ENCODE measurements around the gene KLF2.

KLF2 gene

GRCh38 chr19:16365300-16365996, 40.8 kb downstream of the KLF2 start:
- no peak for DNase-seq (ENCODE audit: low read depth)

- no peak for DNase-seq (ENCODE audit: low read depth)
Observed at GRCh38 chr19:16366056-16366432, 41.4 kb downstream of the KLF2 start.

- DNase-seq (ENCODE audit: low read depth), result no peak
Observed at GRCh38 chr19:16366433-16367260, 42.0 kb downstream of the KLF2 start.

GRCh38 chr19:16367261-16367683, 42.6 kb downstream of the KLF2 start:
- no peak for DNase-seq (ENCODE audit: low read depth)

- DNase-seq (ENCODE audit: low read depth), result peak; percentile 40
Observed at GRCh38 chr19:16368385-16369305, 44.0 kb downstream of the KLF2 start.

- no peak for DNase-seq (ENCODE audit: low read depth)
Observed at GRCh38 chr19:16369306-16369663, 44.7 kb downstream of the KLF2 start.

GRCh38 chr19:16369664-16370576, 45.3 kb downstream of the KLF2 start:
- peak; percentile 45 for DNase-seq (ENCODE audit: low read depth)

GRCh38 chr19:16370641-16371391, 46.2 kb downstream of the KLF2 start:
- no peak for DNase-seq (ENCODE audit: low read depth)

GRCh38 chr19:16371540-16371986, 46.9 kb downstream of the KLF2 start:
- peak; percentile 81 for DNase-seq (ENCODE audit: low read depth)

GRCh38 chr19:16372065-16372915, 47.7 kb downstream of the KLF2 start:
- DNase-seq (ENCODE audit: low read depth), result no peak

- no peak for DNase-seq (ENCODE audit: low read depth)
Observed at GRCh38 chr19:16373079-16373478, 48.5 kb downstream of the KLF2 start.

- DNase-seq (ENCODE audit: low read depth), result no peak
Observed at GRCh38 chr19:16373532-16373931, 48.9 kb downstream of the KLF2 start.

- DNase-seq (ENCODE audit: low read depth), result no peak
Observed at GRCh38 chr19:16373989-16374388, 49.4 kb downstream of the KLF2 start.

- DNase-seq (ENCODE audit: low read depth), result no peak
Observed at GRCh38 chr19:16374436-16374835, 49.8 kb downstream of the KLF2 start.

- DNase-seq (ENCODE audit: low read depth), result no peak
Observed at GRCh38 chr19:16375157-16375935, 50.7 kb downstream of the KLF2 start.

GRCh38 chr19:16375936-16376185, 51.2 kb downstream of the KLF2 start:
- DNase-seq (ENCODE audit: low read depth), result no peak

GRCh38 chr19:16376241-16376640, 51.6 kb downstream of the KLF2 start:
- no peak for DNase-seq (ENCODE audit: low read depth)

- DNase-seq (ENCODE audit: low read depth), result no peak
Observed at GRCh38 chr19:16376649-16377048, 52.0 kb downstream of the KLF2 start.

- DNase-seq (ENCODE audit: low read depth), result no peak
Observed at GRCh38 chr19:16377521-16377920, 52.9 kb downstream of the KLF2 start.
